Activated naive CD4-positive, alpha-beta T cell treated with anti-CD3 and anti-CD28 coated beads, Interleukin-2, amount 50 U/mL, for 24 hours (primary cell): ENCODE results near the gene CD164L2.

Experiments used
- H3K27ac Mint-ChIP-seq: one replicate; pipeline ENCODE4 v1.8.0; 2021; ENCODE audit warnings: mild to moderate bottlenecking, mixed read lengths
- H3K27me3 Mint-ChIP-seq: one replicate; pipeline ENCODE4 v1.8.0; 2021; ENCODE audit warnings: mixed read lengths
- H3K36me3 Mint-ChIP-seq: one replicate; pipeline ENCODE4 v1.8.0; 2021; ENCODE audit warnings: mixed read lengths
- H3K4me1 Mint-ChIP-seq: one replicate; pipeline ENCODE4 v1.8.0; 2021; ENCODE audit warnings: mixed read lengths
- H3K4me3 Mint-ChIP-seq: one replicate; pipeline ENCODE4 v1.8.0; 2021; ENCODE audit warnings: mild to moderate bottlenecking, mixed read lengths
- H3K9me3 Mint-ChIP-seq: one replicate; pipeline ENCODE4 v1.8.0; 2021; ENCODE audit warnings: mixed read lengths

CD164L2 gene

DNA sequence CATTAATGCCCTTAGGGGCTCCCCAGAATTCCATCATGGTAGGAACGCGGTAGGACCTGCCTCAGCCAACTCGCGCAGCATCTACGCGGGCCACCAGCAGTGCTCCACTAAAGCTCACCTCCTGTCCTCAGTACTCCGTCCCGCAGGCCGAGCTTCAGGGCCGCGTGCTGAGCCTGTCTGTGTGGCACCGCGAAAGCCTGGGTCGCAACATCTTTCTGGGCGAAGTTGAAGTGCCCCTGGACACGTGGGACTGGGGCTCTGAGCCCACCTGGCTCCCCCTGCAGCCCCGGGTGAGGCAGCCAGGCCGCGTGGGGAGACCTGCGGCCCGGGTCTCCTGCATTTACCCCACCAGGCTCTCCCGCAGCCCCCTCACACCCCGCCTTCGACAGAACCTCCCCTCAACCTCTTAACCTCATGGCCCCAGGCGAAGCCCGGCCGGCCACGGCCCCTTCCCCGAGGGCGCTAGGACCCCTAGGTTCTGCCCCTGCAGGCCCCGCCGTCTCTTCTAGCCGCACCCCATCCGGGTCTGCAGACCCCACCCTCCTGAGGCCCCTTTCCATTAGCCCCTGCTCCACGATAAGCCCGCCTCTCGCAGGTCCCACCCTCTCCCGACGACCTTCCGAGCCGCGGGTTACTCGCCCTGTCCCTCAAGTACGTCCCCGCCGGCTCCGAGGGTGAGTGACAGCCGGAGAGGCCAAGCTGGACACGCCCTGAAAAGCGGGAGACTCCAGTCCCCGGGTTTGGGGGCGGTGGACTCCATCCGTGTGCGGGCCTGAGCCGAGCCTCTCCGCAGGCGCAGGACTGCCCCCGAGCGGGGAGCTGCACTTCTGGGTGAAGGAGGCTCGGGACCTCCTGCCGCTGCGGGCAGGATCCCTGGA lies 32.2 kb downstream of the CD164L2 start:
- H3K4me3 Mint-ChIP-seq: no peak overlapping the region
- no peaks in the 10 kb centered on the region for H3K36me3 Mint-ChIP-seq
- peaks cover 16% of the 10 kb centered on the region for H3K4me1 Mint-ChIP-seq
- no peaks in the 10 kb centered on the region for H3K9me3 Mint-ChIP-seq
- no peak overlapping the region for H3K27ac Mint-ChIP-seq
- no peaks in the 10 kb centered on the region for H3K27me3 Mint-ChIP-seq

DNA sequence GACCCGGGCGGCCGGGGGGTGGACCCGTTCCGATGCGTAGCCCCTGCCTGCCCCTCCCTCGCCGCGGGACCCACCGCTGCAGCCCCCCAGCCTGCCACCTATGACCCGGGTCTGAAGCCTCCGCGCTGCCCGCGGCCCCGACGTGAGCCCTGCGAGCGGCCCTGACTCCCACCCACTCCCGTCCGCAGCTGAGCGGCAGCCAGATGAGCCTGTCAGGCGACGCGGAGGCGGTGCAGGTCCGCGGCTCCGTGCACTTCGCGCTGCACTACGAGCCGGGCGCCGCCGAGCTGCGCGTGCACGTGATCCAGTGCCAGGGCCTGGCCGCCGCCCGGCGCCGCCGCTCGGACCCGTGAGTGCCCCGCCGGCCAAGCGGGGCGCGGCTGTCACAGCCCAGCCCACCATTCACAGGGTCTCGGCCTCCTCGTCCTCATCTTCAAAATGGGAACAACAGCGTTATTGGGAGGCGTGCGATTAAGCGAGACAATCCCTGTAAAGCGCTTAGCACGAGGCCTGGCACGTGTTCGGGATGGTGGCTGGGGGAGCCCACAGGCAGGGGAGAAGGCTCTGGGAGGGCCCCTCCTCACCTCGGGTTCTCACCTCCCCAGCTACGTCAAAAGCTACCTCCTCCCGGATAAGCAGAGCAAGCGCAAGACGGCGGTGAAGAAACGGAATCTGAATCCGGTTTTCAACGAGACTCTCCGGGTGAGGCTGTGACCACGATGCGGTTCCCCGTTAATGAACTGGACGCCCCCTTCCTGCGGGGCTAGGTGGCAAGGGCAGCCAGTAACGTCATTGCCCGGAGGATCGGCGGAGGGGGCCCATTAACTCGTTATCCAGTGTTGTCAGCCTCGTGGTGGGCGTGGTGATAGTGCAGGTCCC lies 33.1 kb downstream of the CD164L2 start:
- H3K27me3 Mint-ChIP-seq: no peaks in the 10 kb centered on the region

DNA sequence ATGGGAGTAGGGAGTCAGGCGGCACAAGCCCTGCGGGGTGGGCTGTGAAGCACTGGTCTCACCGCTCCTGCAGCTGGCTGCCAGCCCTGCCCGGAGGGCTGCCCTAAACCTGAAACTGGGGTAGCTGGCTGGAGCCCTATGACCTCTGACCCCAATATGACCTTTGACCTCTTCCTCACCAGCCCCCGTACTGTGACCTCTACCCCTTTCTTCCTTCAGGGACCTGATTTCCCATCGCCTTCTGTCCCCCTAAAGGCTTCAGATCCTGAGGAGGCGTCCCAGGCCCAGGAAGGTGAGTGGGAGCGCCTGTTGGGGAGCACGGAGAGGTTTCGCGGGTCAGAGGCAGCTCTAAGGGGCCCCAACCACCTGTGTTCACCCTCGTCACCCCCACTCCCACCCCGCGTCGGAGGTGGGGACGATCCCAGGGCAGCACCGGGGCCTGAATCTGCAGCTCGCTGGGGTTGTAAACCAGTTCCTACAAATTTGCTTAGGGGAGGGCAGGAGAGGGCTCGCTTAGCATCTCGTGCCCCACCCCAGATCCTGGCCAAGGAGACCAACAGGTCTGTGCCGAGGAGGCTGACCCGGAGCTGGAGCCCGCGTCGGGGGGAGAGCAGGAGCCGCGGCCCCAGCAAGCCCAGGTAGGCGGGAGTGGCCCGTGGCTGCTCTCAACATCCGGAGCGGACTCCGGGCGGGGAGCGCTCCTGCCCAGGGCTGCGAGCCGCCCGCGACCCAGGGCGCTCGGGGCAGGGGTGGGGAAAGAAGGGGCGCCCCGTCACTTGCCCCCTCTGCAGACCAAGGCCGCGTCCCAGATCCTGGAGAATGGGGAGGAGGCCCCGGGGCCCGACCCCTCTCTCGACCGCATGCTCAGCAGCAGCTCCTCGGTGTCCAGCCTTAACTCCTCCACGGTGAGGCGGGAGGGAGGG lies 34.0 kb downstream of the CD164L2 start:
- H3K9me3 Mint-ChIP-seq: no peaks in the 10 kb centered on the region

More for the DNA sequence above, 33.1 kb downstream of the CD164L2 start:
- Mint-ChIP-seq H3K36me3 (no peaks in the 10 kb centered on the region), H3K4me3 (no peak overlapping the region), H3K4me1 (peaks cover 9% of the 10 kb centered on the region), H3K9me3 (no peaks in the 10 kb centered on the region), H3K27ac (no peak overlapping the region)

DNA sequence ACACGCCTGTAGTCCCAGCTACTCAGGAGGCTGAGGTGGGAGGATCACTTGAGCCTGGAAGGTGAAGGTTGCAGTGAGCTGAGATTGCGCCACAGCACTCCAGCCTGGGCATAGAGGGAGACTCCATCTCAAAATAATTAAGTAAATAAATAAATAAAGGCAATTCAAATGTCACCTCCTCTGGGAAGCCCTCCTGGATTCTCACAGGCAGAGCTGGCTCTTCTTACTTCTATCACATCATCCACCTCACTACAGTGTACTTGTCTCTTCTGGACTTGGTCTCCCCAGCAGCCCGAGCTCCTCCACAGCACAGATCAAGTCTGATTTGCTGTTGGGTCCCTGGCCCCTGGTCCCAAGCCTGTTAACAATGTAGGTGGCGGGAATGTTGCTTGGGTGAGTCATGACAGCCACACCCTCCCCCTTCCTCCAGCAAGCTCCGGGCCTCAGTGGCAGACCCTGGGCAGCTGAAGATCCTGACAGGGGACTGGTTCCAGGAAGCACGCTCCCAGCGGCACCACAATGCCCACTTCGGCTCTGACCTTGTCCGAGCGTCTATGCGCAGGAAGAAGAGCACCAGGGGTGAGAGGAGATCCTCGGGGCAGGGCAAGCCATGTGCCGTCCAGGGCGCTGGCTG lies 36.0 kb downstream of the CD164L2 start:
- peak overlapping the region; percentile 5 for H3K27ac Mint-ChIP-seq
- H3K4me1 Mint-ChIP-seq: peaks cover 32% of the 10 kb centered on the region

More for the DNA sequence above, 34.0 kb downstream of the CD164L2 start:
- Mint-ChIP-seq H3K27ac (no peak overlapping the region), H3K36me3 (no peaks in the 10 kb centered on the region), H3K4me3 (peak overlapping the region; percentile 15), H3K4me1 (peaks cover 14% of the 10 kb centered on the region), H3K27me3 (no peaks in the 10 kb centered on the region)

DNA sequence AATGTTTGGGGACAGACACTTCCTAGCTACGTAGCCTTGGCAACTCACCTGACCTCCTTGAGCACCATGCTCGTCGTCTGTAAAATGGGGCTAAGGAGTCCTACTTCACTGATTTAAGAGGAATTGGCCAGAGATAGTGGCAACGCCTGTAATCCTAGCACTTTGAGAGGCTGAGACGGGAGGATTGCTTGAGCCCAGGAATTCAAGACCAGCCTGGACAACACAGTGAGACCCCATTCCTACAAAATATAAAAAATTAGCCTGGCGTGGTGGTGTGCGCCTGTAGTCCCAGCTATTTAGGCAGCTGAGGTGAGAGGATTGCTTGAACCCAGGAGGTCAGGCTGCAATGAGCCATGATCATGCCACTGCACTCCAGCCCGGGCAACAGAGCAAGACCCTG lies 36.8 kb downstream of the CD164L2 start:
- Mint-ChIP-seq H3K27me3 (no peaks in the 10 kb centered on the region), H3K9me3 (no peaks in the 10 kb centered on the region), H3K27ac (peak overlapping the region; percentile 30), H3K36me3 (no peaks in the 10 kb centered on the region), H3K4me1 (peaks cover 38% of the 10 kb centered on the region), H3K4me3 (no peak overlapping the region)

More for the DNA sequence above, 36.0 kb downstream of the CD164L2 start:
- no peaks in the 10 kb centered on the region for H3K27me3 Mint-ChIP-seq
- no peaks in the 10 kb centered on the region for H3K36me3 Mint-ChIP-seq
- no peak overlapping the region for H3K4me3 Mint-ChIP-seq
- no peaks in the 10 kb centered on the region for H3K9me3 Mint-ChIP-seq

DNA sequence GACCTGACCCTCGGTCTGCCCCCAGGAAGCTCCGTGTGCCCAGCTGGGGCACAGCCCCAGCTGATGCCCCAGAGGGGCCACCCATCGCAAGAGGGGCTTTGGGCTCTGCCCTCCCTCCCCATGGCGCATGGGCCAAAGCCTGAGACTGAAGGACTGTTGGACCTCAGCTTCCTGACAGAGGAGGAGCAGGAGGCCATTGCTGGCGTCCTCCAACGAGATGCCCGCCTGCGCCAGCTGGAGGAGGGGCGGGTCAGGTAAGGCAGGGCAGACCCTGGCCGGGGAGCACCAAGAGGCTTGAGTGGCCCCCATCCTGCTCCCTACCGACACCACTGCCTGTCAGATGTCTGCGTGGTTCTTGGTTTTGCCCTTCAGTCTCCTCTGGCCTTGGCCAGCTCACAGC lies 37.9 kb downstream of the CD164L2 start:
- peaks cover 47% of the 10 kb centered on the region for H3K4me1 Mint-ChIP-seq
- no peak overlapping the region for H3K27ac Mint-ChIP-seq
- H3K27me3 Mint-ChIP-seq: no peaks in the 10 kb centered on the region
- H3K4me3 Mint-ChIP-seq: no peak overlapping the region
- H3K9me3 Mint-ChIP-seq: no peaks in the 10 kb centered on the region
- H3K36me3 Mint-ChIP-seq: no peaks in the 10 kb centered on the region

DNA sequence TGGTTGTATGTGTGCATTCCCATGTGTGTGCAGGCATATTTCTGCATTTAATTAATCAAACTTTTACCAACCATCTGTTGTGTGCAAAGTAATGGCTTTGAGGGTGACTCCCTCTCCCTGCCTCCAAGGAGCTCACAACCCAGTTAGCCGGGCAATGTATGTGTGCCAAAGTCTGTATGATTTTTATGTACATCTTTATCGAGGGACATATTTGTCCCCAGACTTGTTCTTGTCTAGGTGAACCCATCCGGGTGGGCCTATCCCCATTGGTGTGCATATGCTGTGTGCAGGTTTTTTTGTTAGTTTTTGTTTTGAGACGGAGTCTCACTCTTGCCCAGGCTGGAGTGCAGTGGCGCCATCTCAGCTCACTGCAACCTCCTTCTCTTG lies 39.5 kb downstream of the CD164L2 start:
- Mint-ChIP-seq H3K4me1 (peaks cover 64% of the 10 kb centered on the region), H3K9me3 (no peaks in the 10 kb centered on the region), H3K27me3 (no peaks in the 10 kb centered on the region), H3K36me3 (no peaks in the 10 kb centered on the region), H3K4me3 (peak overlapping the region; percentile 83), H3K27ac (peak overlapping the region; percentile 78)

DNA sequence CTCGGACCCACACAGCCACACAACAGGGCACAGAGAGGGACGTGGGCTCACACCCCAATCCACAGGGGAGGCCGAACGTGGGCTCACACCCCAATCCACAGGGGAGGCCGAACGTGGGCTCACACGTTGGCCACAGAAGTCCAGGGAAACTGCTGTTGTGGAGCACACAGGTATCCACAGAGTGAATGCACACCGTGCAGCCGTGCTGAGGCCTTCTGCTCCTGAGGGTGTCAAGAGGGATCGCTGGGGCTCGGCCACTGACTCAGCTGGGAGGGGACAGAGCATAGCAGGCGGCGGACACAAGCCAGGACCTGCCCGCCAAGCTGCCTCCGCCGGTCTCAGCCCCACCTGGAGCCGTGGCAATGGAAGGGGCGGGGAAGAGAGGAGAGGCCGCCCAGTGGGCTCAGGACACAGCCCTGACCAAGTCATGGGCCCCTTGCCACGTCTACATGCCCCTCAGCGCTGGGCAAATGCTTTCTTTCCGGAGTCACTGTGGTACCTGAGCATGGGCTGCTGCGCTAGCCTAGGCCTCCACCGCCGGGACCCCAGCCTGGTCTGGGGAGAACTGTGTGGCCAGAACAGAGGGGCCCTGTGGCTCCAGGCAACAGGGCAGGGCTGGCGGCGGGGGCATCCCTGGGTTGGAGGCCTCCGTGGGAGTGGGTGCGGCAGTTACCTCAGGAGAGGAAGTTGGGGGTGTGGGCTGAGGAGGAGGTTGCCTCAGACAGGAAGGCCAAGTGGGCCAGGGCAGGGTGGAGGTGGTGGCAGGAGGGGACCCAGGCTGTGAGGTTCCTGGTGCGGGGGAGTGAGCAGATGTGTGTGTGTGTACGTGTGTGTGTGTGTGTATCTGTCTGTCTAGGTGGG lies 40.1 kb downstream of the CD164L2 start:
- peak overlapping the region; percentile 78 for H3K27ac Mint-ChIP-seq
- no peaks in the 10 kb centered on the region for H3K27me3 Mint-ChIP-seq
- no peaks in the 10 kb centered on the region for H3K36me3 Mint-ChIP-seq
- peaks cover 66% of the 10 kb centered on the region for H3K4me1 Mint-ChIP-seq
- H3K4me3 Mint-ChIP-seq: peak overlapping the region; percentile 83
- H3K9me3 Mint-ChIP-seq: no peaks in the 10 kb centered on the region

DNA sequence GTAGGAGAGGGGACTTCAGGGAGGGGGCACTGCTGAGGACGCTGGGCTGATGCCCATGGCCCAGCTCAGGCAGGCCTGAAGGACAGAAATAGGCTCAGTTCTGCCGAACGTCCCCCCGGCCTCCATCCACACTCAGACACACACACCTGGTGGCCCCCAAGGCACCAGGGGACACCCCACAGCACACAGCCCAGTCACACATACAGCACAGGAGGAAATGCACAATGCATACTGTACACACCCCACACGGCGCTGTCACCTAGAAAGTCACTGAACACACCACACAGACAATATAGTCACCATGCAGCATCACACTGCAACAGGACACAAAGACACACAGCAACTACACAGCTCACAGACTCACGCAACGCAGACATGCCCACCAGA lies 40.7 kb downstream of the CD164L2 start:
- no peaks in the 10 kb centered on the region for H3K36me3 Mint-ChIP-seq
- H3K4me1 Mint-ChIP-seq: peaks cover 63% of the 10 kb centered on the region
- no peaks in the 10 kb centered on the region for H3K27me3 Mint-ChIP-seq
- peak overlapping the region; percentile 83 for H3K4me3 Mint-ChIP-seq
- no peaks in the 10 kb centered on the region for H3K9me3 Mint-ChIP-seq
- H3K27ac Mint-ChIP-seq: peak overlapping the region; percentile 78

DNA sequence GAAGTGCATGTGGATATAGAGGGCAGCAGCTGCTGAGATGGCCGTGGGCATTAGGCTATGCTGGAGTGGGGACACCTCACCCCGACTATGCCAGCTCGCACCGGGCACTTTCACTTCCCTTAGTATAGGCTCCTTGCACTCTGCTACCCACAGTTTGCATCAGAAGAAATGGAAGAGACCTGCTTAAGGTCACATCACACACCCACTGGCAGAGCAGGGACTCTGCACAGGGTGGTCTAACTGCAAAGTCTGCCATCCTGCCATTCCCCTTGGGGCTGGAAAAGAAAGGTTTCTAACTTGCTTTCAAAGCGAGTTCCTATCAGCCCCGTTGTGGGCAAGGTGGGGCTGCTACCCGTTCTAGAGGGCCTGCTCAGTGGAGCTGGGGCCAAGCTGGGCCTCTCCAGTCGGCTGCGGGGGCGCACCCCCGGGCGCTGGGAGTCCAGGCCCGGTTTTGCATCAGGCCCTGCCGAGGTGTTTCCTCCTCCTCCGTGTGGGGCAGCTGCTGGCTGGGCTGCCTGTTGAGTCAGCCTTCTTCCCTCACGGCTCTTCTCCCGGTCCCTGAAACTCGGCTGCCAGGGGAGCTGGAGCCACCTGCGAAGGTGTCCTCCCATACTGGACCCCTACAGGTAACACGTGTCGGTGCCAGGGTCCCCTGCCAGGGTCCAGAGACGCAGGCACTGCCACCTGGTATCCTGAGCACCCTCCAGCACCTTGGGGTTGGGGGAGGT lies 41.4 kb downstream of the CD164L2 start, which contains the start of gene SYTL1:
TSS of gene SYTL1 (plus strand) at position 498 of the 728 bp plus-strand sequence. CDS start 3,313 bp downstream, outside the sequence.
- peaks cover 63% of the 10 kb centered on the region for H3K4me1 Mint-ChIP-seq
- peak within 1 kb of the TSS; percentile 83 for H3K4me3 Mint-ChIP-seq
- H3K27me3 Mint-ChIP-seq: no peaks in the 10 kb centered on the region
- no peaks in the 10 kb centered on the region for H3K9me3 Mint-ChIP-seq
- H3K36me3 Mint-ChIP-seq: peaks cover under 1% of the 10 kb centered on the region
- peak within 1 kb of the TSS; percentile 78 for H3K27ac Mint-ChIP-seq

DNA sequence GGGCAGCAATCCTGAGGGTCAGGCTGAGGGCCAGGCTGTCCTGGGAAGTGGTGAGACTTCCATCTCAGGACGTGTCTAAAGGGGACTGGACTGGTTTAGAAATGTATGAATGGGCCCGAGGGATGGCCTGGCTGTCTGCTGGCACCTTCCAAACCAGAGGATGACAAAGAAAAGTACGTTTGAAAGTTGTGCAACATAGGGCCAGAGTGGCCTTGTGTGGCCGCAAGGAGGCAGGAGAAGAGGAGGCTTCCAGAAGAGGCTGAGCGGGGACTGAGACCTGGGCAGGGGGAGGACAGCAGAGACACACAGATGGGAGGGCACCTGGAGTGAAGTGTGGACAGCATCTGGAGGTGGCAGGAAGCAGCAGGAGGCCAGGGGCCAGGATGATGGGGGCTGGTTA lies 43.9 kb downstream of the CD164L2 start:
- Mint-ChIP-seq H3K36me3 (peaks cover 1% of the 10 kb centered on the region), H3K4me1 (peaks cover 53% of the 10 kb centered on the region), H3K27me3 (no peaks in the 10 kb centered on the region), H3K4me3 (no peak overlapping the region), H3K27ac (peak overlapping the region; percentile 2), H3K9me3 (no peaks in the 10 kb centered on the region)

DNA sequence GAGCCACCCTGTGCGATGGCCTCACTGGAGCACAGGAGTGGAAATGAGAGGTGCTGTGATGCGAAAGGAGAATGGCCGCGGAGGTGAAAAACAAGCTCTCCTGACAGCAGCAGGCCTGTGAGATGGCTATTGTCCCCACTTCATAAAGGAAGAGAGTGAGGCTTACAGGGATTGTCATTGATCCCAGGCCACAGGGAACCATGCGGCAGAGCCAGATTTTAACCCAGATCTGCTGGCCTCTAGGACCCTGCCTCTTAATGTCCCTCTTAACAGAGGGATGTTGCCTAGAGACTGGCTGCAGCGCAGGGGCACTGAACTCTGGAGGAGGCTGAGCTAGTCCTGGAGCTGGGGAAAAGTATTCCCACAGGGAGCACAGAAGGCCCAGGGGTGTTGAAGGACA lies 44.4 kb downstream of the CD164L2 start:
- no peaks in the 10 kb centered on the region for H3K27me3 Mint-ChIP-seq
- H3K4me3 Mint-ChIP-seq: no peak overlapping the region
- peaks cover 1% of the 10 kb centered on the region for H3K36me3 Mint-ChIP-seq
- no peaks in the 10 kb centered on the region for H3K9me3 Mint-ChIP-seq
- peak overlapping the region; percentile 30 for H3K27ac Mint-ChIP-seq
- peaks cover 48% of the 10 kb centered on the region for H3K4me1 Mint-ChIP-seq

DNA sequence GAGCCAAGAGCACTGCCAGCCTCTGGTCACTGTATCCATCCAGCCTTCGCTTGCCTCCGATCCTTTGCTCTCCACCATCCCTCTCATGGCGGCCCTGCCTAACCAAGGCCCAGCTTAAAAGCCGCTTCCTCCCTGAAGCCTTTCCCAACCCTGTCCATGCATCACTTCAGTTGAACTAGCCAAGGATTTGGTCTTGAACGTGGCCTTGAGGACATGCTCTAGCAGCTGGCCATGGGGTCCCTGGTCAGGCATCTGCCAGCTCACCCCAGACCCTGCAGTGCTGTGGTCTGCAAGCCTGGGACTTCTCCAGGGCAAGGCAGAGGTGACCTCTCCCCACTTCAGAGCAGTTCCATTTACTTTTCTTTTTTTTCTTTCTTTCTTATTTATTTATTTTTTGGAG lies 46.4 kb downstream of the CD164L2 start:
- Mint-ChIP-seq H3K36me3 (peaks cover 1% of the 10 kb centered on the region), H3K4me3 (no peak overlapping the region), H3K4me1 (peaks cover 45% of the 10 kb centered on the region), H3K27ac (no peak overlapping the region), H3K9me3 (no peaks in the 10 kb centered on the region), H3K27me3 (no peaks in the 10 kb centered on the region)
